ENCODE data around the gene NGEF.

The NGEF gene

DNA sequence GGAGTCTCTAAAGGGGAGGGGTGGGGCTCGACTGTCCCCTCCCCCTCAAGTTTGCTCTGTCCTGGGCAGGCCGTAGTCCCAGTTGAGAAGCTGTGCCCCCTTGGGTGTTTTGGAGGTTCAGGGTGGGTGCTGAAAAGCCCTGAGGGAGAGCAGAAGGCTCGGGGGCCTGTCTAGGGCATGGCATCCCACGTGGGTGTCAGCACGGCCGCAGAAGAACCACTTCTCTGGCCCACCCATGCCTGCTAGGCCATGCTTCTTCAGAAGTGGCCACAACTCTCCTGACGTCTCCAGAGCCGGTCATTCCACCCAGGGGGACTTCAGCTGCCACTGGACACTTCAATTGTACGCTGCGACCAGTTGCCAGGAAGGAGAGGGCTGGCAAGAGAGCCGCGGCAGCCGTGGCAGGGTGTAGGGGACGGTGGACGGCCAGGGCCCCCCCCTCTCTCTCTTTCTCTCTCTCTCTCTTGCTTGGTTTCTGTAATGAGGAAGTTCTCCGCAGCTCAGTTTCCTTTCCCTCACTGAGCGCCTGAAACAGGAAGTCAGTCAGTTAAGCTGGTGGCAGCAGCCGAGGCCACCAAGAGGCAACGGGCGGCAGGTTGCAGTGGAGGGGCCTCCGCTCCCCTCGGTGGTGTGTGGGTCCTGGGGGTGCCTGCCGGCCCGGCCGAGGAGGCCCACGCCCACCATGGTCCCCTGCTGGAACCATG, 46.9 kb upstream of the NGEF start, which contains the start of gene INPP5D:
TSS of gene INPP5D (plus strand) at position 546 of the 704 bp plus-strand sequence. CDS start at position 683, 137 bp downstream.
- peak; percentile 95 to 99 (median 97) for DNase-seq
- Histone ChIP-seq H3K27me3 (replicated peaks in 2 of 5; ENCODE audit: control insufficient read depth in 4 of 5, insufficient read depth in 5 of 5, low read length in 4 of 5) (no peaks in the 10 kb centered on the region), H3K4me3 (ENCODE audit: control insufficient read depth in 1 of 7, extremely low read depth in 1 of 7, insufficient read depth in 4 of 7, low read depth in 2 of 7, low read length in 6 of 7) (peak within 1 kb of the TSS; percentile 65 to 99 (median 95)), H3K36me3 (ENCODE audit: control insufficient read depth in 4 of 4, insufficient read depth in 4 of 4, low read length in 3 of 4) (peaks cover 0 to 23% (median 11%) of the 10 kb centered on the region in 4 experiments), H3K4me1 (ENCODE audit: control extremely low read depth in 1 of 4, control insufficient read depth in 4 of 4, insufficient read depth in 4 of 4, low read length in 3 of 4) (peaks cover 16 to 65% (median 50%) of the 10 kb centered on the region in 4 experiments), H3K27ac (ENCODE audit: insufficient read depth in 1 of 2, low read depth in 1 of 2, low read length in 2 of 2, poor library complexity in 1 of 2, severe bottlenecking in 2 of 2) (peak within 1 kb of the TSS; percentile 80 to 90), H3K9me3 (ENCODE audit: control extremely low read depth in 1 of 5, control insufficient read depth in 4 of 5, insufficient read depth in 2 of 5, low read depth in 1 of 5, low read length in 4 of 5) (no peaks in the 10 kb centered on the region)
- POLR2A ChIA-PET, result interaction anchor here (0.6 to 2.4 kb wide), 12 partner anchors 8 to 272 kb away, joined by 3 to 10 read pairs (median 4); no protein-coding TSS in a partner anchor
- WGBS (ENCODE audit: insufficient coverage), result under 1% methylated on average over 18 of the region's 26 CpGs
- CTCF ChIA-PET, result interaction anchor here (0.8 to 4.5 kb wide), 17 partner anchors 11 to 207 kb away, joined by 3 to 42 read pairs (median 5); no protein-coding TSS in a partner anchor

DNA sequence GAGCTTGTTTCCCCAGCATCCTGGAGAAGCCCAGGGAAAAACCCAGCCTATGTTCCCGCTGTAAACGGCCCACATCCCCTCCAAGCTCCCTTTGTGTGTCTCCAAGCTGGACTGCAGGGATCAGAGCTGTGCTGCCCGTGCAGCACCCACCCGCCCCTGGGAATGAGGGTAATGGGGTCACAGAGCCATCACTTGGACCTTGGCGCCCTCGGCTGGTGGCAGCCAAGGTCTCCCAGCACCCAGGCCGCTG, 46.4 kb upstream of the NGEF start:
- Histone ChIP-seq H3K4me3 (ENCODE audit: control insufficient read depth in 1 of 7, extremely low read depth in 1 of 7, insufficient read depth in 4 of 7, low read depth in 2 of 7, low read length in 6 of 7) (peak overlapping the region in 5 of 7 experiments; percentile 84 to 99 (median 95)), H3K9me3 (ENCODE audit: control extremely low read depth in 1 of 5, control insufficient read depth in 4 of 5, insufficient read depth in 2 of 5, low read depth in 1 of 5, low read length in 4 of 5) (no peaks in the 10 kb centered on the region), H3K36me3 (ENCODE audit: control insufficient read depth in 4 of 4, insufficient read depth in 4 of 4, low read length in 3 of 4) (peaks cover 0 to 19% (median 9%) of the 10 kb centered on the region in 4 experiments), H3K27me3 (replicated peaks in 2 of 5; ENCODE audit: control insufficient read depth in 4 of 5, insufficient read depth in 5 of 5, low read length in 4 of 5) (no peaks in the 10 kb centered on the region), H3K4me1 (ENCODE audit: control extremely low read depth in 1 of 4, control insufficient read depth in 4 of 4, insufficient read depth in 4 of 4, low read length in 3 of 4) (peaks cover 15 to 60% (median 45%) of the 10 kb centered on the region in 4 experiments), H3K27ac (ENCODE audit: insufficient read depth in 1 of 2, low read depth in 1 of 2, low read length in 2 of 2, poor library complexity in 1 of 2, severe bottlenecking in 2 of 2) (peak overlapping the region; percentile 80 to 90)
- POLR2A ChIA-PET, result interaction anchor here (1.2 to 2.4 kb wide), 3 partner anchors 25 to 175 kb away, joined by 3 to 9 read pairs (median 4); no protein-coding TSS in a partner anchor
- DNase-seq, result no peak
- 38% methylated on average over 3 of the region's 7 CpGs for WGBS (ENCODE audit: insufficient coverage)
- CTCF ChIA-PET, result interaction anchor here (0.8 to 4.5 kb wide), 13 partner anchors 12 to 206 kb away, joined by 3 to 42 read pairs (median 5); no protein-coding TSS in a partner anchor

DNA sequence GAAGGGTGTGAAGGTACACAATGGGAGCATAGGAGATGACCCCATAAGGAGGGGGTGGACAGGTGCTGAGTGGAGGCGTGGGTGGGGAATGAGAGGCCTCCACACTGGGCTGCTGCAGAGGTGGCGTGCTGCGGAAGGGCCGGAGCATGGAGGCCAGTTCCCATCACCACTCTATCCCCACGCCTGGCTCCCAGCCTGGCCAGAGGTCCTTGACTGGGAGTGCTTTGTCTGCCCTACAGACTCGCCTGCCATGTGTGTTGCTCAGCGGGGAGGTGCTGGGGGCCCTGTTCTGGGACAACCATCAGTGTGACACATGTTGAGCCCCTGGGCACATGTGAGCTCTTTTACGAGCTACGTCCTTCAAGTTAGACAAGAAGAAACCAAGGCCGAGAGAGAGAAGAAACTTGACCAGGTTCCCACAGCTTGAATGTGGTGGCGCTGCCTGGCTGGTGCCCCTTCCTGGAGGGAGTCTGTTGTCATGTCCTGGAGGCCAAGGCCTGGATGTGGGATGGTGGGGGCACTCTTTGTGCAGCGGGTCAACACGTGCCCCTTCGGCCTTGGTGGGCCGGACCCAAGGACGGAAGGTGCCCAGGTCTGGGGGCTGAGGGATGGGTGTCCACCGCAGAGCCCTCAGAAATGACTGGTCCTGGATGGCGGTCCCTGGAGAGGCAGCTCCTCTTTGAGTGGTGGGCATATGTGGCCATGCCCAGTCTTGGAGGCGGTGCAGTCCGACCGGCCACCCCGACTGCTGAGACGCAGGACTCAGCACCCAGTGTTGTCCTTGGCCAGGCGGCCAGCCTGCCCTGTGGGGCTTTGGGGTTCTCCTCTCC, 45.9 kb upstream of the NGEF start:
- ChIA-PET POLR2A (interaction anchor here (1.2 to 1.5 kb wide), 2 partner anchors 26 to 174 kb away, joined by 3 to 4 read pairs; no protein-coding TSS in a partner anchor), CTCF (interaction anchor here (0.8 to 4.5 kb wide), 9 partner anchors 12 to 206 kb away, joined by 3 to 42 read pairs (median 5); no protein-coding TSS in a partner anchor)
- peaks cover 11 to 58% (median 41%) of the 10 kb centered on the region in 4 experiments for H3K4me1 ChIP-seq (ENCODE audit: control extremely low read depth in 1 of 4, control insufficient read depth in 4 of 4, insufficient read depth in 4 of 4, low read length in 3 of 4)
- H3K36me3 ChIP-seq (ENCODE audit: control insufficient read depth in 4 of 4, insufficient read depth in 4 of 4, low read length in 3 of 4), result peaks cover 0 to 17% (median 7%) of the 10 kb centered on the region in 4 experiments
- DNase-seq, result no peak
- H3K27ac ChIP-seq (ENCODE audit: insufficient read depth in 1 of 2, low read depth in 1 of 2, low read length in 2 of 2, poor library complexity in 1 of 2, severe bottlenecking in 2 of 2), result peak overlapping the region in 1 of 2 experiments; percentile 90
- peak overlapping the region in 3 of 7 experiments; percentile 84 to 95 (median 93) for H3K4me3 ChIP-seq (ENCODE audit: control insufficient read depth in 1 of 7, extremely low read depth in 1 of 7, insufficient read depth in 4 of 7, low read depth in 2 of 7, low read length in 6 of 7)
- H3K9me3 ChIP-seq (ENCODE audit: control extremely low read depth in 1 of 5, control insufficient read depth in 4 of 5, insufficient read depth in 2 of 5, low read depth in 1 of 5, low read length in 4 of 5), result no peaks in the 10 kb centered on the region
- 93% methylated on average over 22 of the region's 24 CpGs for WGBS (ENCODE audit: insufficient coverage)
- H3K27me3 ChIP-seq (replicated peaks in 2 of 5; ENCODE audit: control insufficient read depth in 4 of 5, insufficient read depth in 5 of 5, low read length in 4 of 5), result no peaks in the 10 kb centered on the region

DNA sequence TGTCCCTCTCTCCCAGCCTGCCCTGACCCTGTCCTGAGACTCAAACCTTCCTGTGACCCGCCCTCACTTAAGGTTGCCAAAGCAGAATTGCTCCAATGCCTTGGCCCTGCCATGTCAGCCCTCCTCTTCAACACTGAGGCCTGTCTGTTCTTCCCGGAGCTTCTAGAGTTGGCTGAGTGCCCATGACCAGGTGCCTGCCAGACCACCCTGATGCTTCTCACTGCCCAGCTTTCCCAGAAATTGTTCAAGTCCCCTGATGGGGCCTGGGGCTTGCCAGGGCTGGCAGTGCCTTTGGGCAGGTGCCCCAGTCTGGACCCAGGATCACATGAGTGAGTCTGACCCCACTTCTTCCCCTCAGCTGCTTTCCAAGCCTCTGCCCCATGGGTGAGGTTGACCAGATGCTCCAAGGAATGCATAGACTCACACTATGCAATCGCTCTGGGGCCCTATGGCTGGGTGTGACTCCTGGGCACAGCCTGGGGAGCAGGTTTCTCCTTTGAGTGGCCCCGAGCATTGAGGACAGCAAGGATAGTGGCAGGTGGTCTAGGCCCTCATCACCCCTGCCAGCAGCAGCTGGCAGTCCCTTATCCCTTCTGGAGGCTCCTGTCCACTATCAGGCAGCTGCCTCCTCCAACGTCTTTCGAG, 44.0 kb upstream of the NGEF start:
- H3K9me3 ChIP-seq (ENCODE audit: control extremely low read depth in 1 of 5, control insufficient read depth in 4 of 5, insufficient read depth in 2 of 5, low read depth in 1 of 5, low read length in 4 of 5), result no peaks in the 10 kb centered on the region
- H3K4me1 ChIP-seq (ENCODE audit: control extremely low read depth in 1 of 4, control insufficient read depth in 4 of 4, insufficient read depth in 4 of 4, low read length in 3 of 4), result peaks cover 0 to 43% (median 25%) of the 10 kb centered on the region in 4 experiments
- no peak overlapping the region for H3K27ac ChIP-seq (ENCODE audit: insufficient read depth in 1 of 2, low read depth in 1 of 2, low read length in 2 of 2, poor library complexity in 1 of 2, severe bottlenecking in 2 of 2)
- H3K27me3 ChIP-seq (replicated peaks in 2 of 5; ENCODE audit: control insufficient read depth in 4 of 5, insufficient read depth in 5 of 5, low read length in 4 of 5), result no peaks in the 10 kb centered on the region
- CTCF ChIA-PET, result interaction anchor here (0.6 to 4.5 kb wide), 5 partner anchors 14 to 204 kb away, joined by 3 to 42 read pairs (median 4); no protein-coding TSS in a partner anchor
- 96% methylated on average over 6 of the region's 6 CpGs for WGBS (ENCODE audit: insufficient coverage)
- no peak overlapping the region for H3K4me3 ChIP-seq (ENCODE audit: control insufficient read depth in 1 of 7, extremely low read depth in 1 of 7, insufficient read depth in 4 of 7, low read depth in 2 of 7, low read length in 6 of 7)
- DNase-seq, result no peak
- POLR2A ChIA-PET, result no interaction called here
- H3K36me3 ChIP-seq (ENCODE audit: control insufficient read depth in 4 of 4, insufficient read depth in 4 of 4, low read length in 3 of 4), result peaks cover 0 to 4% (median 2%) of the 10 kb centered on the region in 4 experiments

DNA sequence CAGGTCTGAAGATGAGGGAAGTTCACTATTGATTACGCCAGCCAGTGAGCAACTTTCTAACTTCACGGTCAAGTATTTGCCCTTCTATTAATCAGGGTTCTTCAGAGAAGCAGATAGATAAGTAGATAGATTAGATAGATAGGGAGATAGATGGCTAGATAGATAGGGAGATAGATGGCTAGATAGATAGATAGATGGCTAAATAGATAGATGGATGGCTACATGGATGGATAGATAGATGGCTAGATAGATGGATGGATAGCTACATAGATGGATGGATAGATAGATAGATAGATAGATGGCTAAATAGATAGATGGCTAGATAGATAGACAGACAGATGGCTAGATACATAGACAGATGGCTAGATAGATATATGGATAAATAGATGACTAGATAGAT, 42.3 kb upstream of the NGEF start:
- Histone ChIP-seq H3K27me3 (replicated peaks in 2 of 5; ENCODE audit: control insufficient read depth in 4 of 5, insufficient read depth in 5 of 5, low read length in 4 of 5) (no peaks in the 10 kb centered on the region), H3K27ac (ENCODE audit: insufficient read depth in 1 of 2, low read depth in 1 of 2, low read length in 2 of 2, poor library complexity in 1 of 2, severe bottlenecking in 2 of 2) (no peak overlapping the region), H3K4me1 (ENCODE audit: control extremely low read depth in 1 of 4, control insufficient read depth in 4 of 4, insufficient read depth in 4 of 4, low read length in 3 of 4) (peaks cover 0 to 37% (median 21%) of the 10 kb centered on the region in 4 experiments), H3K9me3 (ENCODE audit: control extremely low read depth in 1 of 5, control insufficient read depth in 4 of 5, insufficient read depth in 2 of 5, low read depth in 1 of 5, low read length in 4 of 5) (no peaks in the 10 kb centered on the region), H3K36me3 (ENCODE audit: control insufficient read depth in 4 of 4, insufficient read depth in 4 of 4, low read length in 3 of 4) (no peaks in the 10 kb centered on the region), H3K4me3 (ENCODE audit: control insufficient read depth in 1 of 7, extremely low read depth in 1 of 7, insufficient read depth in 4 of 7, low read depth in 2 of 7, low read length in 6 of 7) (no peak overlapping the region)
- CTCF ChIA-PET, result interaction anchor here (0.8 to 2.2 kb wide), 5 partner anchors 9 to 201 kb away, joined by 3 to 13 read pairs (median 5); no protein-coding TSS in a partner anchor
- WGBS (ENCODE audit: insufficient coverage), result 100% methylated on average over 2 of the region's 2 CpGs
- no peak for DNase-seq
- POLR2A ChIA-PET, result no interaction called here

DNA sequence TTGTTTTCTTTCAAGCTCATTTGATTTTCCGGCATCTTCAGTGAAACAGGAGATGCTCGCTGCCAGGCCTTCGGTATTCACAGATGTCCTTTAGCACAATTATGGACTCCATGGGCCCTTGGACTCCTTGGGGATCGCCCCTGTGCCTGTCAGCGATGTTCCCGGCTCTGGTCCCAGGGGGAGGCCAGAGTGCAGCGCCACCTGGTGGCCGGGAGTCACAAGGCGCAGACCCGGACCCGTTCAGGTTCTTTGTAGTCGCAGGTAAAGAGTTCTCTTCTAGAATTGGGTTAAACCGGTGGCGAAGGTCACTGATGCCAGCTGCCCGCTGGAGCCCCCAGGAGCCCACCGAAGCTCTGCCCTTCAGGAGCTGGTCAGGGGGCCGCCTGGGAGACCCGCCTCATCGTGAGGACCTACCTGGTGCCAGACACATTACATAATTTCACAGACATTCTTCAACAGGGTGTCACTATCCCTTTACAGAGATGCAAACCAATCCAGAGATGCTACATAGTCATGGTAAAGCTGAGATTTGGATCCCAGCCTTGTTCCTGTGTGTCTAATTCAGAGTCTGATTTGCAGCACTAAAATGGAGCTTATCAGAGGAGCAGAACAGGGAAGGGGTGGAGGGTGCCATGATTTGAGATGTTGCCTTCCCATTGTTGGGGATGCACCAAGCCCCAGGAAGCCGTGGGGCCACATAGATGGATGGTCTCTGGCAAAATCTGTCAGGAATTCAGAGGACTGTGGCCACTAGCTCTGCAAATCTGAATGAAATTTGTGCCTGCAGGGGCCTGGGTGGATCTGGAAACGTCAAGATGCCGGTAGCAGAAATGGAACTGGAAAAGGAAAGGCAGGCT, 41.1 kb upstream of the NGEF start:
- Histone ChIP-seq H3K9me3 (ENCODE audit: control extremely low read depth in 1 of 5, control insufficient read depth in 4 of 5, insufficient read depth in 2 of 5, low read depth in 1 of 5, low read length in 4 of 5) (no peaks in the 10 kb centered on the region), H3K36me3 (ENCODE audit: control insufficient read depth in 4 of 4, insufficient read depth in 4 of 4, low read length in 3 of 4) (no peaks in the 10 kb centered on the region), H3K27me3 (replicated peaks in 2 of 5; ENCODE audit: control insufficient read depth in 4 of 5, insufficient read depth in 5 of 5, low read length in 4 of 5) (no peaks in the 10 kb centered on the region), H3K4me3 (ENCODE audit: control insufficient read depth in 1 of 7, extremely low read depth in 1 of 7, insufficient read depth in 4 of 7, low read depth in 2 of 7, low read length in 6 of 7) (peak overlapping the region in 2 of 7 experiments; percentile 14 to 26), H3K27ac (ENCODE audit: insufficient read depth in 1 of 2, low read depth in 1 of 2, low read length in 2 of 2, poor library complexity in 1 of 2, severe bottlenecking in 2 of 2) (no peak overlapping the region), H3K4me1 (ENCODE audit: control extremely low read depth in 1 of 4, control insufficient read depth in 4 of 4, insufficient read depth in 4 of 4, low read length in 3 of 4) (peaks cover 0 to 28% (median 11%) of the 10 kb centered on the region in 4 experiments)
- POLR2A ChIA-PET, result no interaction called here
- WGBS (ENCODE audit: insufficient coverage), result 47% methylated on average over 11 of the region's 22 CpGs
- DNase-seq, result peak; percentile 47 to 60 (median 57)
- CTCF ChIA-PET, result interaction anchor here (0.7 to 2.9 kb wide), 35 partner anchors 7 to 204 kb away, joined by 3 to 13 read pairs (median 4); partner anchors contain the start of gene NGEF

Measured in common myeloid progenitor, CD34-positive (primary cell).